Stimulated activated CD8-positive, alpha-beta memory T cell treated with anti-CD3 and anti-CD28 coated beads, Interleukin-2, amount 100 ng/mL, for 1 hour (primary cell): ENCODE data around the gene SURF1.

ENCODE experiments used
- DNase-seq, 2 donors: peaks; one replicate each; pipeline ENCODE4 v3.0.0-alpha.2; 2020; ENCODE audit warnings: low read depth in 2 of 2

SURF1 gene

DNA sequence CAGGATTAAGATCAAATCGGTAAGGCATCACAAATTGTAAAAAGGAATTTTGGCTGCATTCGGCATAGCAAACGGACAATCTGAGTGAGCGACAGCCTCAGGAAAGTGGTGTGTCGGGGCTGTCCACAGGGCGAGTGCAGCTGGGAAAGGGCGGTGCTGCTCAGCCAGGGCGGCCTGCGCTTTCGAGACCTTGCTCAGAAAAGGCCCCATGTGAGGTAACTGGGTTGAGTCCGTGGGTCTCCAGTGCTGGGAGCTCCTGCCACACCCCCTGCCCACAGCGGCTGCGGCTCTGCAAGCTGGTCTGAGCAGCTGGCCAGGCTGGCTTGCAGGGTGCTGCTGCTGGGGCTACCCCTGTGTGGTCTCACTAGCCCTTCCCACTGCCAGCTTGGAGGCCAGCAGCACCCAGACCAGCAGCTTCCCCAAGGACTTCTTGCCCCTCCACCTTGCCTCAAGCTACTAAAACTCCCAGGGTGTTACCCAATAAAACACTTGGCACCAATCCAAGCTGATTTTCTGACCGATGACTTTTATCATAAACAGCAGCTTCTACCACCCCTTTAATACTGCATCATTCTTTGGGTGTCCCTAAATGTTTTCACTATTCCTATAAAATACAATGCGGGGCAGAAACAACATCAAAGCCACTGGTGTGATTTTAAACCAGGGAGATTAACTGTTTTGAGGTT, 6.2 kb upstream of the SURF1 start:
- DNase-seq = no peak

- DNase-seq = no peak
These were observed 5.3 kb upstream of the SURF1 start for GRCh38 chr9:133361507-133362092.

GRCh38 chr9:133360400-133361393, 4.4 kb upstream of the SURF1 start:
- DNase-seq = no peak

DNA sequence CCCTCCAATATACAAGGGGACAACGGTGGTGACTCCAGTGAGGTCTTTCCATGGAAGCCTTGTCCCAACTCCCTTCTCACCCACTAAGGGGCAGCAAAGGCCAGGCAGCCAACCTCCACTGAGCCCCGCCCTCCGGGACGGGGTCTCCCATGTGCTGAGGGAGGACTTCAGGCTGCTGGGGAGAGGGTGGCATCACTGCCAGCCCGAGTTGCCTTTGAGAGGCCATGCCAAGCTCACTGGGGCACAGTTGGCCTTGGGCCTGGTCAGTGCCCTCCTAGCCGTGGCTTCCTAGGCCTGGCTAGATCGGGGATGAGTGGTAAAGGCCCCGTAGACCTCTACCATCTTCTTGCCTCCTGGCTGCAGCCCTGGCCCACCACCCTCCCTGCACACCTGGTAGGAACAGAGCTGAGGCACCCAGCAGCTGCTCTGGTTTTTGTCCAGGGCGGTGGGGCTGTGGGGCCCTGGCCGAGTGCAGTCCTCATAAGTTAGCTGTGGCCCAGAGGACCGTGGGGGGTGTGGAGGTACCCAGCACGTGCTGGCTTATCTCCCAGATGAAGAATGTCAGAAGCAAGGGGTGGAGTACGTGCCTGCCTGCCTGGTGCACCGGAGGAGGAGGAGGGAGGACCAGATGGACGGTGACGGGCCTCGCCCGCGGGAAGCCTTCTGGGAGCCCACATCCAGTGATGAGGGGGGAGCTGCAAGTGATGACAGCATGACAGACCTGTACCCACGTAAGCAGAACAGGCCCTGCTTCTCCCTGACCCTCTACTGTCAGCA, 3.3 kb upstream of the SURF1 start:
- DNase-seq = no peak

DNA sequence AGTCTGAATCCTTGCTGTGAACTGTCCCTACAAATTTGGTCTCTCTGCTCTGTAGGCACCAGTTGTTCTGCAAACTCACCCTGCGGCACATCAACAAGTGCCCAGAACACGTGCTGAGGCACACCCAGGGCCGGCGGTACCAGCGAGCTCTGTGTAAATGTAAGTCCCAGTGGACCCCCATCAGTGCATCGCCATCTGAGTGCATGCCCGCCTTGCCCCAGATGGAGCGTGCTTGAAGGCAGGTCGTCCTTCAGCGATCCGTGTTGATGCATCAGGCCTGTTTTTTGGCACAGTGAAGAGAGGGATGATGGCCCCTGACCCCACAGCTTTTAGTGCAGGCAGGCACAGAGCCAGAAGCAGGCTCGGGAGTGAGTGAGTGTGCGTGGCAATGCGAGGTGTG, 1.4 kb upstream of the SURF1 start:
- DNase-seq = no peak

DNA sequence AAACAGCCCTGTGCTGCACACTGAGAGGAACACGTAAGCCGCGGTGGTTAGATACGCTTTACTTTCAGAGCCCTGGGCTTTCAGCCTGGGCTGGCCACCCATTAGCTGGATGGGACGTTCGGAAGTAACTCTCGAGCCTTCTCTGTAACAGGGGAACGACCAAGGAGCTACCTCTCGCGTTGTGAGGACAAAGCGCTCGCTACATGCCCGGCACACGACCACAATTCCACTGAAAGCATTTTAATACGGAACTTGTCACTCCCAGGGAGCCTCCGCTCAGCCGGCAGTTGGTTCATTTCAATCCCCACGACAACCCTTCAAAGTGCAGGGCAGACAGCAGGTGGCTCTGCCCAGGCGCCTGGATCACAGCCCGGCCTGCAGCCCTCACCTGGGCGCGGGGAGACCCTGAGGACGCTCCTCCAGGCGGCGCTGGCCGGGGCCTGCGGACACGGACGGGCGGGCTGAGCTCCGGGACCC, 368 bp downstream of the SURF1 start:
- no peak for DNase-seq

DNA sequence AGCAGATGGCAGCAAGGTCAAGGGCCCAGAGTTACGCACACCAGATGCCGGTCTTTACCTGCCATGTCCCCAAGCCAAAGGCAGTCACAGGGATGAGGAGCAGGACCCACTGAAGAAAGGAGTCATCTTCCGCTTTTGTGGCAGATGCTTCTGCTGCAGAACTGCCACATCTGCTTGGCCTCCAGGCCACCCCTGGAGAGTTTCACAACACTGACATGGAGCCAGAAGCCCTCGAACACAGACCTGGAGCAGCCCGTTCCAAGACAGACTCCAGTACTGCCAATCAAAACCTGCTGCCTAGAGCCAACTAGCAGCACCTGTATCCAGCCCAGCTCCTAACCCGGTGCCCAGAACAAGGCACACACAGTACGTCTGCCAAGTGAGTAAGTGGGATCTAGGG, 1.5 kb downstream of the SURF1 start:
- no peak for DNase-seq

- no peak for DNase-seq
These were observed 2.7 kb downstream of the SURF1 start for GRCh38 chr9:133353548-133353947.

DNA sequence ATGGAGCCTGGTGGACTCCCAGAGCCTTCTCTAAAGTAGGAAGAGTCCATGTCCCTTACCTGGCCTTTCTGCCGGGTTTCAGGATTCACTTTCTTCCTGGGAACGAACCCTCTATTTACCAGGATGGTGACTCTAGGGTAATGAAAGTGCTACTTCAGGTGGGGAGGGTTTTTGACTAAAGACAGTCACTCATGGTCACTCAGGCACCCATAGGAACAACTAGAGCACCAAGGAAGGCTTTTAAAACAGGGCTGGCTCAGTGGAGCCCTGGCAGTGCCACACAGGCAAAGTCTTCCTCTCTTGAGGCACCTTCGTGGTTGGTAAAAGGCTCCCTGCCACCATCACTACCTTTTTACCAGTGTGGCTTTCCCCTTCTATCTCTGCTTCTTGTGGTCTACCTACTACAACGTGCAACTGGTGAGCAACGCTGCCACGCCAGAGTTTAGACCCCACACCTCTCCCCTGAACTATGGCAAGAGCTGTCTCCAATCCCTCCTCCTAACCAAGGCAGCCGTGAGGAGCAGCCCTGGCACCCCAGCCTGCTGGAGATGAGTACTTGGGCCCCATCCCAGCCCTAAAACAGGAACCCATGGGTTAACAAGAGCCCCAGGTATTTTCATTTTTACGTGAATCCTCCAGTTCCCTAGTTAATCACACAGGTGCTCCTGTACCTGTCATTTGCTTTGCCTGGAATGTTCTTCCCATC, 3.5 kb downstream of the SURF1 start:
- no peak for DNase-seq

- no peak for DNase-seq
These were observed 4.2 kb downstream of the SURF1 start for GRCh38 chr9:133351908-133352634.

DNA sequence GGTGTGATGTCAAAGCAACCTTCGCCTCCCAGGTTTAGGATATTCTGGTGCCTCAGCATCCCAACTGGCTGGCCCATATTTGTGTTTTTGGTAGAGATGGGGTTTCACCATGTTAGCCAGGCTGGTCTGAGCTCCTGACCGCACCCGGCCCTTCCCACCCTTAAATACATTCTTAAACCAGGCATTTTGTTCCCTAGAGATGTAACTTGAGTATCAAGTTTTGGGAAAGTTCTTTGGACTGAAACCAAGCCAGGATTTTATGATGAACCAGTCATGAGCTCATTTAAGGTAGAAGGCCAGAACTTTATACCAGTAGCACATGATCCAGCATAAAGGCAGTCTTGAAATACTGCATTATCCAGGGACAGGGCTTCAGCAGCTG, 4.8 kb downstream of the SURF1 start:
- DNase-seq = no peak

GRCh38 chr9:133349965-133350616, 6.2 kb downstream of the SURF1 start:
- DNase-seq = no peak

DNA sequence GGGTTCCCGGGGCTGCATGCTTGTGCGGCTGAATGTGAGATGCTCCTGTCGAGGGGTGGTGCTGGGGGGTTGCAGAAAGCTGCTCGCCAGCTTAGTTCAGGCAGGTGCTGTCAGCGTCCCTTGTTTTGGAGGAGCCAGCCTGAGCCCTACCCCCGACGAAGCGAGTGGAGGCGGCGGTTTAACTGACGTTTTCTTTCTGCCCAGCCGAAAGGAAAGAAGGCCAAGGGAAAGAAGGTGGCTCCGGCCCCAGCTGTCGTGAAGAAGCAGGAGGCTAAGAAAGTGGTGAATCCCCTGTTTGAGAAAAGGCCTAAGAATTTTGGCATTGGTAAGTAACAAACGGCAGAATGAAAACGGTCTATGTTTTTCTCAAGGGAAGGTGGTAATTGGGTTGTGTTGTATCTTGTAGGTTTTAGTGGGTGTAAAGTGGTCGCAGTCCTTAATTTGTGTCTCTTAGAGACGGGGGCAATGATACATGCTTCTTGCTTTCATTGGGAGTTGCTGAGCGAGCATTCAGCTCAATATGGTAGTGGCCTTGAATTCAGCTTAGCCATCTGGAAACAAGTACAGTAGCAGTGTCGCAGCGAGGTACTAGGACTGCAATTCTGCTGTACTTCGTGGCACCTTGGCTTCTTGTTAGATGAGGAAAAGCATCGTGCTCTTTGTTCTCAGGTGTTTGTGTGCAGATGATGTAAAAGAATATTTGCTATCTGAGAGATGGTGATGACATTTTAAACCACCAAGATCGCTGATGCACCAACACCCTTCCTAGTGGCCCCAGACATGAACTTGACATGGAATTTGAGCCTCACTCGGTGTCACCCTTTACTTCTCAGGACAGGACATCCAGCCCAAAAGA, 7.3 kb downstream of the SURF1 start:
- DNase-seq = no peak

GRCh38 chr9:133347985-133348717, 8.1 kb downstream of the SURF1 start, which contains the start of the genes MED22 and RPL7A:
Gene MED22, minus strand, starts transcription at chr9:133348131. Its CDS starts 1,469 bp downstream, at chr9:133346662.
Gene RPL7A, plus strand, starts transcription at chr9:133348218. Its CDS starts 26 bp downstream, at chr9:133348244.
- DNase-seq = peak; percentile 79 to 82

- peak in 1 of 2 donors; percentile 12 for DNase-seq
These were observed 8.7 kb downstream of the SURF1 start for GRCh38 chr9:133347515-133347984.

DNA sequence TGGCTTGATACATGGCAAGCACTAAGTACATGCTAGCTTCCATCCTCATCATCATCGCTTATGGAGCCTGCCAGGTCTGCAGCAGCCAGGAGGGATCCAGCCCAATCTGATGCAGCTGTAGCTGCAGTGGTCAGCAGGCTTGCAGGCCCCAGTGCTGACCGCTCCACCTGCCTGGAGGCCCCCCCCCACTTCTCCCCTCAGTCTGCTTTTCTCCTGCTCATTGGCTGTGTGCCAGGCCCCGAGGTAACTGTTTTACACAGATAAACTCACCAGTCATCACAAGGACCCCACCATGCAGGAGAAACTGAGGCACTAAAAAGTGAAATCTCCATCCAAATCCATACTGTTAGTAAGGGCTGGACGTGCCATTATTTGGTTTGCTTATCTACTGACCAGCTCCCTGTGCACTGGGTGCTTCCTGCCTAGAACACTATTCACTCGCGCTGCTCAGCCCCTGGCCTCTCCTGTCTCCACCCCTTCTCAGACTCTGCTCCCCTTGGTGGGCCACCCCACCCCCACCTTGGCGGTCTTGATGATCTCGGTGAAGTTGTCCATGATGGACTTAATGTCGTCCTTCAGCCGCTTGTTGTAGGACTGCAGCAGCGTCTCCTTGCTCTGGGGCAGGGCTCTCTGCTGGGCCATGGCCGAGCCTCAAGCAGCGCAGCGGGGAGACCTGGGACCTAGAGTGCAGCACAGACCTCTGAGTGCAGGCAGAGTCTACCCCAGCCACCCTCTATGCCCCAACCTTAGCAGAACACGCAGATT, 10.1 kb downstream of the SURF1 start:
- no peak for DNase-seq

GRCh38 chr9:133345596-133345995, 10.7 kb downstream of the SURF1 start:
- DNase-seq = no peak
